AG10803 (cell line): ENCODE measurements around the gene LGMN.
"Not testable (repeated sequence)": the region's sequence is repeated elsewhere in the genome, so short reads cannot be mapped to it uniquely, and the experiment has no call there.

Experiments used
- DNase-seq: peaks from one replicate; pipeline ENCODE4 v3.0.0; 2010; ENCODE audit warnings: low read depth
- H3K4me3 ChIP-seq: 2 replicates; pipeline ENCODE4 v1.5.1; 2011; ENCODE audit warnings: mild to moderate bottlenecking, low read length, control low read depth
- TF ChIP-seq, protein P1 (sequence below): conservative IDR thresholded peaks from 2 replicates; pipeline ENCODE4 v1.5.1; 2011; ENCODE audit warnings: mild to moderate bottlenecking, low read length, control low read depth, inconsistent platforms

LGMN gene

DNA sequence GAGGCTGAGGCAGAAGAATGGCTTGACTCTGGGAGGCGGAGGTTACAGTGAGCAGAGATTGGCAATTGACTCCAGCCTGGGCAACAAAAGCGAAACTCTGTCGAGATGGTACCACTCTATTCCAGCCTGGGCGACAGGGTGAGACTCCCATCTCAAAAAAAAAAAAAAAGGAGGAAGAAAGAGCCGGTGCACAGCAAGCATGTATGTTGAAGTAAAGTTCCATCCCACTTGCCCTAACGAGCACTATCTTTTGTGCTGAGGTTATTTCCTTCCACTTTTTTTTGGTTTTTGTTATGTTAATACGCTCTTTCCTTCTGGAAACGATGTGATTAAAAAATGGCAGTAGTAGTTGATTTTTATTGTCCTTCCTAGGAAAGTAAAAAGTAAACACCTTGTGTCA, 26.1 kb upstream of the LGMN start:
- no peak for DNase-seq
- H3K4me3 ChIP-seq, result no peak overlapping the region
- TF ChIP-seq, protein P1, sequence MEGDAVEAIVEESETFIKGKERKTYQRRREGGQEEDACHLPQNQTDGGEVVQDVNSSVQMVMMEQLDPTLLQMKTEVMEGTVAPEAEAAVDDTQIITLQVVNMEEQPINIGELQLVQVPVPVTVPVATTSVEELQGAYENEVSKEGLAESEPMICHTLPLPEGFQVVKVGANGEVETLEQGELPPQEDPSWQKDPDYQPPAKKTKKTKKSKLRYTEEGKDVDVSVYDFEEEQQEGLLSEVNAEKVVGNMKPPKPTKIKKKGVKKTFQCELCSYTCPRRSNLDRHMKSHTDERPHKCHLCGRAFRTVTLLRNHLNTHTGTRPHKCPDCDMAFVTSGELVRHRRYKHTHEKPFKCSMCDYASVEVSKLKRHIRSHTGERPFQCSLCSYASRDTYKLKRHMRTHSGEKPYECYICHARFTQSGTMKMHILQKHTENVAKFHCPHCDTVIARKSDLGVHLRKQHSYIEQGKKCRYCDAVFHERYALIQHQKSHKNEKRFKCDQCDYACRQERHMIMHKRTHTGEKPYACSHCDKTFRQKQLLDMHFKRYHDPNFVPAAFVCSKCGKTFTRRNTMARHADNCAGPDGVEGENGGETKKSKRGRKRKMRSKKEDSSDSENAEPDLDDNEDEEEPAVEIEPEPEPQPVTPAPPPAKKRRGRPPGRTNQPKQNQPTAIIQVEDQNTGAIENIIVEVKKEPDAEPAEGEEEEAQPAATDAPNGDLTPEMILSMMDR, result no peak

DNA sequence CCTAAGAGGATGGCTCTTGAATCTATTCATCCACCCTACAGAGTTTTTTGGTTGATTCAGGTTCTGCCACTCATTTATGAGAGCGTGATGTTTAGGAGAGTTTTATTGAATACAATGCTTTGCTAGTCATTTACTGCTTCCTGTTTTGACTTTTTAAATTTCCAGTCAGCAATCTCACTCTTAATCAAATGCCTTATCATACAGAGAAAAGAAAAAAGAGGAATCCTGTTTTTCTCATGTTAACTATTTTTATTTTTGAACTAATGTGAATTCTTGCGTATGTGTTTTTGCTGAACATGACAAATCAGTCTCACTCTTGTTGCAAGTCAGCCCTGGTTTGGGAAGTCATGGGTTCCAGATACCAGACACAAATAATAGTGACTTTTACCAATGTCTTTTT, 22.1 kb upstream of the LGMN start:
- DNase-seq, result no peak
- H3K4me3 ChIP-seq, result no peak overlapping the region
- TF ChIP-seq, protein P1, result no peak

DNA sequence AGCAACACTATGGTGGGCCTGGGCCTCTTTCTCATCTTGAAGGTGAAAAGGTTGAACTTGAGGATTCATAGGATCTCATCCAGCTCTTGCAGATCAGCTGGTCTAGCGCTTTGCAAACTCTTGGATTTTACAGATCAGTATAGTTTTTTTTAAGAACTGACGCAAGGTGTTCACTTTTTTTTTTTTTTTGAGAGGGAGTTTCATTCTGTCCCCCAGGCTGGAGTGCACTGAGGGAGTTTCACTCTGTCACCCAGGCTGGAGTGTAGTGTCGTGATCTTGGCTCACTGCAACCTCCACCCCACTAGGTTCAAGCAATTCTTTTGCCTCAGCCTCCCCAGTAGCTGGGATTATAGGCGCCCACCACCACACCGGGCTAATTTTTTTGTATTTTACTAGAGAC, 20.4 kb upstream of the LGMN start:
- no peak for DNase-seq
- H3K4me3 ChIP-seq, result no peak overlapping the region
- TF ChIP-seq, protein P1, result no peak

DNA sequence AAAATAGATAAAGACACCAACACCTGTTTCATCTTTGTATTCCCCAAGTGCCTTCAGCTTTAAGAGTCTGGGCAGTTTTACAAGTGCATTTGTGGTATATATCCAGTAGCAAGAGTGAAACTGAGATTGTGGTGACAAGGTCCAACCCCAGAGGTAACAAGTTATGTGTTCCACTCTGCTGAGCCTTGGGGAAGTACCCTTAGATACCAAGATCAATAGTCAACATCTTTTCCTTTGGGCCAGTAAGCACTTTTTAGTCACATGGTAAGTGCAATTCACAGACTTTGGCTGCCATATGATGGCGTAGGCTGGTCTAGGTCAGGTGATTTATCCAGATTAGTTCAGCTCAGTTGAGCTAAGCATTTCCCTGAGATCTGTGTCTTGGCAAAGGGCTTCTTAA, 19.8 kb upstream of the LGMN start:
- not testable (repeated sequence) for DNase-seq, H3K4me3 ChIP-seq

DNA sequence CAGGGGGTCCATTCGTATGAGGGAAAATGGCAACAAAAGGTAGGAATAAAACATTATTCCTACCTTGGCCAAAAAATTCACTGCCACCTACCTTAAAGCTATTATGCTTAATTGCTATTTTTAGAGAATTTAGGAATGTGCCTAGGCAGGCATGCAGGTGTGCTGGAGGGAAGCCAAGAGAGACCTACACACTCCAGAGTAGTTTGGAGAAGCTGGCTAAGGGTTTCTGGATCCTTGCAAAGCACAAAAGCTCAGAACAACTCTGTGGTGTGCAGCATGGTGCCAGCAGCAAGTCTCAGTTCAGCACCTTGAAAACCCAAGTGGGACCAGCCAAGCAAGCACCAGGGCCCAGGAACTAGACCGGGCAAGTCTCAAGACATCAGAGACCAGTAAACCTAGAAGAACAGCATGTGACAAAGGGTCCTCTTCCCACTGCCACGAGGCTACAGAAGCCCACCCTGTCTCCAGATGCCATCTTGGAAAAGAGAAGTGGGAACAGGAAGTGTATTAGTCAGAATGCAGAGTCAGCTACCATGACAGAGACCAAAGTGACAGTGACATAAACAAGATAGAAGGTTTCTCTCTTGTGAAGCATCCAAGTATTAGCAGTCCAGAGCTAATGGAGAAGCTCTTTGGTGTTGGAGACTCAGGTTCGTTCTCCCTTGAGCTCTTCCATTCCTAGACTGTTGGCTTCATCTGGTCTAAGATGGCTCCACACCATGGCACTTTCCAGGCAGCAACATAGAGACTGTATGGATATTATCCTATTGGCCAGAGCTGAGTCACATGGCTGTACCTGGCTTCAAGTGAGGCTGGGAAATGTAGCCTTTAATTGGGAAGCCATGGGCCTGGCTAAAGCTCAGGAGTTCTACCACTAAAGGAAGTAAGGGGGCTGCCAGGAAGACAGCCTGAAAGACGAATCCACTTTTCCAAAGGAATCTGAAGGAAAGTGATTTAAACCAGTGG, 15.5 kb upstream of the LGMN start:
- H3K4me3 ChIP-seq, DNase-seq: not testable (repeated sequence)

DNA sequence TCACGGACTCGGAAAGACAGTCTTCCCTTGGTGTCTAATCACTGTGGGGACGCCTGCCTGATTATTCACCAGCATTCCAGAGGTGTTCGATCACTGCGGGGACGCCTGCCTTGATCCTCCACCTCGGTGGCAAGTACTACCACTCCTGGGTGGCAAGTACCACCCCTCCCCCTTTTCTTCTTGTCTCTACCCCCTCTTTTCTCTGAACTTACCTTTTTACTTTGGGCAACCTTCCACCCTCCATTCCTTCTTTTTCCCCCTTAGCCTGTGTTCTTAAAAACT, 12.0 kb upstream of the LGMN start:
- no peak for DNase-seq
- no peak overlapping the region for H3K4me3 ChIP-seq
- TF ChIP-seq, protein P1, result no peak

DNA sequence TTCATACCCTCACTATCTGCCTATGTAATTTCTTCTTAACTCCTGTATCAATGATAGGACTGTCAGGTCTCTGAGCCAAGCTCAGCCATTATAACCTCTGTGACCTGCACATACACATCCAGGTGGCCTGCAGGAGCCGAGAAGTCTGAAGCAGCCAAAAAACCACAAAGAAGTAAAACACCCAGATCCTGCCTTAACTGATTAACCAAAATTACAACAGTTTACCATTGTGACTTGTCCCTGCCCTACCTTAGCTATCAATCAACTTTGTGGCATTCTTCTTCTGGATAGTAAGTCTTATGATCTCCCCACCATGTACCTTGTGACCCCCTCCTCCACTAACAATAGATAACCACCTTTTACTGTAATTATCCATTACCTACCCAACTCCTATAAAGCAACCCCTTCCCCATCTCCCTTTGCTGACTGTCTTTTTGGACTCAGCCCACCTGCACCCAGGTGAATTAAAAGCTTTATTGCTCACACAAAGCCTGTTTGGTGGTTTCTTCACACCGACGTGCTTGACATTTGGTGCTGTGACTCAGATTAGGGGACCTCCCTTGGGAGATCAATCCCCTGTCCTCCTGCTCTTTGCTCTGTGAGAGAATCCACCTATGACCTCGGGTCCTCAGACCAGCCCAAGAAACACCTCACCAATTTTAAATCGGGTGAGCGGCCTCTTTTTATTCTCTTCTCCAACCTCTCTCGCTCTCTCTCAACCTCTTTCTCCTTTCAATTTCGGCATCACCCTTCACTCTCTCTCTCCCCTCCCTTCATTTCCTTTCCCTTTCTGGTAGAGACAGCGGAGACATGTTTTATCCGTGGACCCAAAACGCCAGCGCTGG, 11.5 kb upstream of the LGMN start:
- H3K4me3 ChIP-seq, result no peak overlapping the region
- DNase-seq, result no peak
- TF ChIP-seq, protein P1, result no peak

DNA sequence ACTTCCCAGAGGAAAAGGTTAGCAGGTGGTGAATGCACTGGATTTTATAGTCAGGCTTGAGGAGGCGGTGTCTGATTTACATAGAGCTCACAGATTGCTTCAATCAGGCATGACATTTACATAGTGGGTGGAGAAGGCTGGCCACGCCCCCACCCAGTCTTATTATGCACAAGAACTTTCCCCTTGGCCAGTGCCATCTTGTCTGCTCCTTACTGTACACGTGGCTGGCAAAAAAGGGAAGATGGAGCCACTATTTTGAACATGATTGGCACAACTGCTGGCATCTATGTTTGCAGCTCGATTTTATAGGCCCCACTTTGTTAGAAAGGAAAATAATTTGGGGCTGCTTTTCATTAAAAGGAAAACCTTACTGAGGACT, 10.9 kb upstream of the LGMN start:
- DNase-seq, result peak; percentile 30
- no peak overlapping the region for H3K4me3 ChIP-seq
- TF ChIP-seq, protein P1, result no peak
